SIG-M5 treated with dmso at 0.1 percent for 504 hours (cell line): ENCODE measurements around the gene MUC20.
"Not testable (repeated sequence)": the region's sequence is repeated elsewhere in the genome, so short reads cannot be mapped to it uniquely, and the experiment has no call there.

Source experiments
- DNase-seq: peaks from one replicate; lab custom pipeline; 2025; ENCODE audit not compliant: unreplicated experiment; lab: John Stamatoyannopoulos, UW

MUC20 gene

DNA sequence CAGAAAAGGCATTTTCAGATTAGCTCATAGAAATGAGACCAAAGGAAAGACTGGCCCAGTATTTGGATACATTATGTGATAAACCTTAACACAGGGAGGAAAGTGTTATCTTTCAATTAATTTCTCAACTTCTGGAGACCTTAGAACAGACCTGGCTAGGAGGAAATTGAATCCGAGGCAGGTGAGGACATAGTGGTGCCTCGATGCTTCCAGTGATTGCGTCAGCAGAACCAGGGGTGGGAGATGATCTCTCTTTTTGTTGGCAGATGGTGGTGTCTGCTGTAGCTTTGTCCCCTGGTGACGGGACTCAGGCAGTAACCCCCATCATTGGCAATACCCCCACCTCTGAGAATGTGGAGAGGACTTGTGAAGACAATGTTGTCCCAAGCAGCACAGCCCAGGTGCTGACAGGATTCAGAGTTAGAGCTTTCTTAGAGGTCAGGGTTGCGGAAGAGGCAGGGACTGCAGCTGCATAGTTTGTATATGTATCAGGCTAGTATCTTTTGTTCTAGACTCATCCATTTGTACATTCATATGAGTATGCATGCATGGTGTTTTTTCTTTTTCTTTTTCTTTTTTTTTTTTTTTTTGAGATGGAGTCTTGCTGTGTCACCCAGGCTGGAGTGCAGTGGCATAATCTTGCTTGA, 27.9 kb upstream of the MUC20 start:
- no peak for DNase-seq

GRCh38 chr3:195693428-195694216, 27.2 kb upstream of the MUC20 start:
- DNase-seq, result no peak

- DNase-seq, result not testable (repeated sequence)
Observed at GRCh38 chr3:195694217-195695076, 26.3 kb upstream of the MUC20 start.

- no peak for DNase-seq
Observed at GRCh38 chr3:195696632-195697278, 24.0 kb upstream of the MUC20 start.

DNA sequence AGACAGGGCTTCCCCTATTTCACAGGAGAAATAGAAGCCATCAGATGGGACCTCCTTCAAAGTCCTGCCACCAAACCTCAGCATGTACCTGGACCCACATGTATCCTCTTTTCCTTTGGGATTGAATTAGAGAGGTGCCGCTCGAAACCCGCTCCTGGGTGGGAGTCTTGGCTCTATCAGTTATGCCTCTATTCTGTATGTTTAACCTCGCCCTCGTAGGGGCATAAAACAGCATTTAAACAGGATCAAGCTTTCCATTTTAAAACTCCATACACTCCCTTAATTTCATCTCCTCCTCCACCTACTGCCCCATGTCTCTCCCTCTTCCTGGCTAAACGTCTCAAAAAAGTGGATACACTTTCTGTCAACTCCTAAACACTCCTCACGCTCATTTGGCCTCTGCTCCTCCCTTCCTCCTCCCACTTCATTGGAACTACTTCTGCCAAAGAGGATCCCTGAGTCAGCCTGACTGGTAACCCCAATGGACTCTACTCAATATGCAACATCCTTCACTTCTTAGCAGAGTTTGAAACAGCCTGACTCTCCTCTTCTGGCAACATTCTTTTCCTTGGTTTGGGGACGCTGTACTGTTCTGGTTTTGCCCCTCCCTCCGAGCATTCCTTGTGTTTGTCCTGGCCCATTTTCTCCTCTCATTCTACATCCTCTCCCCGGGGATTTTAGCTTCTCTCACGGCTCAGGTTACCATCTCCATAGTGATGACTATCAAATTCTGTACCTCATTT, 23.0 kb upstream of the MUC20 start:
- no peak for DNase-seq

DNA sequence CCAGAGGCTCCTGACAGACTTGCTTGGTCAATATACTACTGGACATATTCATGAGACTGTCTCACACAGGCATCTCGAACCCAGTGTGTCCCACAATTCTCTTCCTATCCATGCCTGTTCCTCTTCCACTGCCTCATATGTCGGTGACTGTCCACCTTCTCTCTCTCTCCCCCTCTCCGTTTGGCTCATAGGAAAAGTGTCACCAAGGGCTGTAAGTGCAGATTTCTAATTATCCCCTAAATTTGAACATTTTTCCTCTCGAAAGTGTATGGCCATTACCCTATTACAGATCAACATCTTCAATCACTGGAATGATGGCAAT, 22.5 kb upstream of the MUC20 start:
- DNase-seq, result no peak

DNA sequence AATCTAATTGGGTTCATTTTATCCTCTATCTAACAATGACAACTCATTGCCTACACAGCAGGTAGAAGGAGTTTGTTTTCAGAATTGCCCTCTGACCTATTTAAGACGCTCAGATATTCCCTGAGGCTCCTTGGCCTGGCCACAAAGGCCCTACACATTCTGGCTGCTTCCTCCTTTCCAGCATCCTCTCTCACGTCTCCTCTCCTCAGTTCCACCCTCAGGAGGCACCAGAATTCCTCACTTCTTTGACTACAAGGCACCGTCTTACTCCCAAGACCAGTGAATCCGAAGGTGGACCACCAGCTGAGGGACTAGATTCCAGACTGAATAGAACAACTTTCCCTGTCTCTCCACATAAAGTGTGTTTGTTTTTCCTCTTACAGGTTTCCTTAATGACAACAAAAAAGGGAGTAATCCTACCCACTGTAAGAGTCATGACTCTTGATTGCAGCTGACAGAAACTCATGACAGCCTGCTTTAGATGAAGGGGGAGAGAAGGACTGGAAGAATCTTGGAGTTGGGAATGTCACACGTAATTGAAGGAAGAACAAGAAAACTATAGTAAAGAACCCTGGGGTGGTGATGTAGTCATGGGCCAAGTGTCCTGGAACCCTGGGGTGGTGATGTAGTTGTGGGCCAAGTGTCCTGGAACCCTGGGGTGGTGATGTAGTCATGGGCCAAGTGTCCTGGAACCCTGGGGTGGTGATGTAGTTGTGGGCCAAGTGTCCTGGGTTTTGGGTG, 22.0 kb upstream of the MUC20 start:
- DNase-seq, result no peak

DNA sequence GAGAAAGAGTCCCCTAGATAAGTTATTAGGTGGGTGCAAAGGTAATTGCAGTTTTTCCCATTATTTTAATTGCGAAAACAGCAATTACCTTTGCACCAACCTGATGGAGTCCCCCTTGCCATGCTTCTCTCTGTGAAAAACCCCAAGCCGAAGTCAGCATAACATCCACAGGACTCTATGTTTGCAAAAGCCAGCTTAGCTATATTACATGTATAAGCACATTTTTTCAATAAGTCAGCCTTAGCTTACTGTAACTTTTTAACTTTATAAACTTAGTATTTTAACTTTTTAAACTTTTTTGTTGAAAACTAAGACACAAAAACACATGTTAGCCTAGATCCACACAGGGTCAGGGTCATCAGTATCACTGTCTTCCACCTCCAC, 21.4 kb upstream of the MUC20 start:
- no peak for DNase-seq

GRCh38 chr3:195699860-195700259, 20.9 kb upstream of the MUC20 start:
- no peak for DNase-seq

DNA sequence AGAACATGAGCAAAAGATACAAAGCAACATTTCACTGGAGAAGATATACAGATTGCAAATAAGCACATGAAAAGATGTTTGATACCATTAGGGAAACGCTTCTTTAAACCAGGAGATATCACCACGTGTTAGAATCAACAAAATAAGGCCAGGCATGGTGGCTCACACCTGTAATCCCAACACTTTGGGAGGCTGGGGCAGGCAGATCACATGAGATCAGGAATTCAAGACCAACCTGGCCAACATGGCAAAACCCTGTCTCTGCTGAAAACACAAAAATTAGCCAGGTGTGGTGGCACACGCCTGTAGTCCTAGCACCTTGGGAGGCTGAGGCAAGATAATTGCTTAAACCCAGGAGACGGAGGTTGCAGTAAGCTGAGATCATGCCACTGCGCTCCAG, 20.5 kb upstream of the MUC20 start:
- DNase-seq, result no peak

DNA sequence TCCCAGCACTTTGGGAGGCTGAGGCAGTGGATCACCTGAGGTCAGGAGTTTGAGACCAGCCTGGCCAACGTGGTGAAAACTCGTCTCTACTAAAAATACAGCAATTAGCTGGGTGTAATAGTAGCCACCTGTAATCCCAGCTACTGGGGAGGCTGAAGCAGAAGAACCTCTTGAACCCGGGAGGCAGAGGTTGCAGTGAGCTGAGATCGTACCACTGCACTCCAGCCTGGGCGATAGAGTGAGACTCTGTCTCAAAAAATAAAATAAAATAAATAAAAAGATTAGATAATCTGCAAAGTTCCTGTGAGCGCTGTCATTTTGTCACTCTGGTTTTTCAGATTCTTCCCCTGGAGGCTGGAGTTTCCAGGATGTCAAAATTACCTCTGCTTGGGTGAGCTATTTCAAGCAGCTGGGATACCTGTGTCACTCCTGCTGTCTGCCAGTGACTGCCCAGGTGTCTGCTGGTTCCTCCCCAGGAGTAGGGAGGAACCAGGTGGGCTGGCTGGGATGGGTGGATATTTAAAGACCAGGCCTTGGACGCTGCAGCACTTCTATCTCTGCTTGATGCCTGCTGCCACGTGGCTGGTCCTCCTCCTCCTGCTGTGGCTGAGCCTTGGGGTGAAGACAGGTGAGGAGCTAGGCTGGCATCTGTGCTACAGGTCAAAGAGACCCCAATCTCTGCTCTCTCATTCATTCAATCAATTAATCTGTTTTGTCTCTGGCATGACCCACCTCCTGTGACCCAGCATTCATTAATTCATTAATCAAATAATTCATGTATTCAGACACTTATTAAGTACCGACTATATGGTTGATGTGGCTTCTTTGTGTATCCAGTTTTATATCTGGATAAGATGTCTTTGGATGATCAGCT, 19.5 kb upstream of the MUC20 start:
- DNase-seq, result no peak

GRCh38 chr3:195703776-195704175, 17.0 kb upstream of the MUC20 start:
- no peak for DNase-seq

GRCh38 chr3:195704433-195704999, 16.3 kb upstream of the MUC20 start:
- no peak for DNase-seq

DNA sequence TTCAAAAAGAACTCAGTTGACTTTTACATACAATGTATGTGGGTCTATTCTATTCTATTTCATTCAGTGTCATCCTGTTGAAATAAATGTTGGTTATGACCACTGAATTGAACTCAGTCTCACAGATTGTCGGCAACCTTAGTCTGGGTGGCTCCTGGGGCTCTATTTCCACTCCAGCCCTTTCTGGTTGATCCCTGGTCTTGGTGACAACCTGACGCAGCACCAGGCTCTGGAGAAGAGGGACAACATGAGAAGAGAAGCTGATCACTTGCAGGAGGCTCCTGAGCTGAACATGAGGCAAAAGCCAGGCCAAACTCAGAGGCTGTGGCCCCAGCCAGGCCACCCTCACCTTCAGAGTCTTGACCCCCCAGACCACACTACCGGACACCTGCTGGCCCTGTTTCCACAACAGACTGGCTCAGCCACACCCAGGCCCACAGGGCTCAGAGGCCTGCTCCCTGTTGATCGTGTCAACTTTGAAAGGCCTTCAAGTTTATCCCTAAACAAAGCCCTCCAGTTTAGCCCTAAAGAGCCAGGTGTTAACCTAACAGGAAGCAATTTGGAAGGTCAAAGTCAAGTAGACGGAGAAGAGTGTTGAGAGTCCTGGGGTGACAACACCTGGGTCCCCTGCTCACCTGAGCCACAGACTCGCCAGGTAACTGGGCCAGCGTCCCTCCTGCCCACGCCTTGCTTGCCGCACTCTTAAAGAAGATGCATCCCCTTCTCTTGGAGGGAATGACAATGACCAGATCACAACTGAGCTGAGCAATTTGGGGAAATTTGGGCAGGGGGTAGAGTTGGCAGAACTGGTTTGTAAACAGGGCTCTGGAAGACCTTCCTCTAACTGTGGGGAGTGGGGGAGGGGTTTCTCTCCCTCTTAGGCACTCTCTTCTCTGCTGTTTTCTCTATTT, 15.4 kb upstream of the MUC20 start:
- no peak for DNase-seq

DNA sequence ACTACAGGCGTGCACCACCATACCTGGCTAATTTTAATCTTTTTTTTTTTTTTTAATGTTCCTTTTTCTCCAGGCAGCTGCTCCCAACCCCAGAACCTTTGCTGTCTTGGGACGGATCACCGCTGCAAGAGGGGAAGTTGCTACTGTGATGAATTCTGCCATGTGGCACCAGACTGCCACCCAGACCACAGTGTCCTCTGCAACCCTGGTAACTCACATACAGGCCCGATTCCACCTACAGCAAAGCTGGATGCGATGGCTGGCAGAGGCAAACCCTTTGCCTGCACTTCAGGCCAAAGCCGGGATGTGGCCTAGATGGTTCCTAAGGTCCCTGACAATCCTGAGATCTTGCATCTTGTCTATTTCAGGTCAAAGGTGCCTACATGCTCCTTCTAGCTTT, 12.7 kb upstream of the MUC20 start:
- DNase-seq, result no peak

GRCh38 chr3:195708626-195709481, 11.9 kb upstream of the MUC20 start:
- no peak for DNase-seq

GRCh38 chr3:195709676-195710085, 11.1 kb upstream of the MUC20 start:
- DNase-seq, result no peak
